Pancreas (tissue), 10 donors: Measurements from ENCODE around the gene FAM3B. TPM values are rescaled to one million over a fixed set of nuclear protein-coding genes. Genes with fewer than 3 reads are reported as not detected.

ENCODE experiments used
- ATAC-seq, 4 donors: fragments of 200-7000 bp; cut with Tn5 transposase; one replicate each; pipeline versions ENCODE4 v1.8.0 to v1.9.1; 2020; ENCODE audit warnings: mild to moderate bottlenecking in 4 of 4, moderate library complexity in 4 of 4
- DNase-seq, 6 donors: peaks; one replicate each; pipeline ENCODE4 v3.0.0-alpha.2; 2020
- FAIRE-seq: peaks from 2 replicates; lab custom pipeline; 2012; peaks lifted over from hg19 to GRCh38; lab: Jason Lieb, UNC
- H3K27ac ChIP-seq, 4 donors: fragments of 200-600 bp; sonication (generic); 1 replicate in 3 of 4; 2 replicates in 1 of 4; pipeline versions ENCODE4 v1.5.0 to v1.8.0; 2020
- H3K27me3 ChIP-seq, 4 donors: fragments of 200-600 bp; one replicate each; pipeline ENCODE4 v1.8.0; 2021
- H3K36me3 ChIP-seq, 3 donors: fragments of 200-600 bp; sonication (generic) in 1 of 3; one replicate each; pipeline versions ENCODE4 v1.5.0 to v1.8.0; 2020 to 2021
- H3K4me1 ChIP-seq, 3 donors: fragments of 200-600 bp; one replicate each; pipeline ENCODE4 v1.8.0; 2021
- H3K4me3 ChIP-seq, 4 donors: fragments of 200-600 bp; sonication (generic) in 2 of 4; one replicate each; pipeline versions ENCODE4 v1.5.0 to v1.8.0; 2020 to 2021
- H3K9me3 ChIP-seq, 4 donors: fragments of 200-600 bp; one replicate each; pipeline ENCODE4 v1.8.0; 2021
- CTCF ChIP-seq, 4 donors: fragments of 200-600 bp; sonication (generic) in 3 of 4; IDR thresholded peaks; one replicate each; pipeline versions ENCODE4 v1.5.0 to v1.8.0; 2021; ENCODE audit warnings: antibody characterized with exemption in 4 of 4
- WGBS, 2 donors: extraction: QIAGEN DNeasy Blood & Tissue Kit; methylation state at CpG; one replicate each; pipeline ENCODE4 v1.1.7; 2013; 5-methylcytosine and 5-hydroxymethylcytosine counted together
- intact Hi-C, 3 donors: fragments of 100-400 bp; cut with DNase I; formaldehyde crosslinking; loops; one replicate each; pipeline versions ENCODE4 v1.11.1 to v1.14.2; 2022
- polyA plus RNA-seq, 2 donors: library from polyadenylated mRNA; stranded (reverse); fragments of 200-250 nt; gene quantifications; one replicate each; pipeline ENCODE4 v1.2.3, GENCODE V29; 2013
- total RNA-seq, 6 donors: library from RNA; stranded (reverse); fragmentation: NEBNext Ultra II Directional in 4 of 6; extraction: Animal tissue kit (Norgen Biotek cat#: 25700) in 4 of 6; gene quantifications; one replicate each; pipeline versions ENCODE4 v1.2.1 to v1.2.4, GENCODE V29; 2021 to 2023
- donor health status: healthy with polysubstance abuse.
- donor health status: DM: no; HTN: no; CAD: no; lungs with moderate emphysema.
- donor health status: DM: no; HTN: no; CAD: no.
- donor health status: control.
- donor health status: control.
- donor health status: Bipolar disorder and iron deficiency.
- donor health status: DM: yes; HTN: yes; CAD: no.
- donor health status: DM: no; HTN: no; CAD: no.
- donor health status: DM: no; HTN: no; CAD: no.
- donor health status: DM: yes; HTN: yes; CAD: no.

The FAM3B gene
- total and polyA plus RNA-seq, 8 donors = 71.9 to 142 (median 105) TPM

- Histone ChIP-seq H3K4me3 (no peak overlapping the region), H3K36me3 (no peaks in the 10 kb centered on the region), H3K4me1 (no peaks in the 10 kb centered on the region), H3K9me3 (no peaks in the 10 kb centered on the region), H3K27ac (no peak overlapping the region), H3K27me3 (no peaks in the 10 kb centered on the region)
- DNase-seq = no peak
- WGBS, 2 donors = 94 to 100% methylated on average over 4 of the region's 4 CpGs
- FAIRE-seq = no peak
- intact Hi-C loops = no loop called here
- no peak for ATAC-seq
- no peak for TF ChIP-seq CTCF (IDR thresholded peaks at IDR 0.05)
These were observed 88.7 kb downstream of the FAM3B start for GRCh38 chr21:41405321-41405720.

GRCh38 chr21:41406340-41406739 is 89.7 kb downstream of the FAM3B start:
- ATAC-seq = no peak
- Histone ChIP-seq H3K36me3 (no peaks in the 10 kb centered on the region), H3K27me3 (no peaks in the 10 kb centered on the region), H3K4me3 (no peak overlapping the region), H3K9me3 (no peaks in the 10 kb centered on the region), H3K4me1 (no peaks in the 10 kb centered on the region), H3K27ac (no peak overlapping the region)
- DNase-seq = no peak
- 81 to 85% methylated on average over 6 of the region's 6 CpGs for WGBS, 2 donors
- intact Hi-C loops = no loop called here
- FAIRE-seq = no peak
- TF ChIP-seq CTCF (IDR thresholded peaks at IDR 0.05) = no peak

Other genes starting within 250 kb of the FAM3B start
- 10 to 100 TPM; 20.6 to 85.6 (median 52.2) TPM for gene BACE2, start 148.6 kb upstream of the FAM3B start, total RNA-seq
- 10 to 100 TPM; 14.4 to 17.3 TPM for gene BACE2, start 148.6 kb upstream of the FAM3B start, polyA plus RNA-seq
- 1 to 10 TPM; 2.0 to 5.4 (median 4.5) TPM for gene MX2, start 45.2 kb downstream of the FAM3B start, total RNA-seq
- gene MX2, start 45.2 kb downstream of the FAM3B start, polyA plus RNA-seq = 1 to 10 TPM; 3.2 to 3.3 TPM
- gene MX1, start 109.4 kb downstream of the FAM3B start, total RNA-seq = 10 to 100 TPM in 3 of 6 donors, 1 to 10 TPM in 3; 4.9 to 21.4 (median 10.0) TPM
- 10 to 100 TPM; 10.3 to 12.0 TPM for gene MX1, start 109.4 kb downstream of the FAM3B start, polyA plus RNA-seq
- 10 to 100 TPM; 44.9 to 88.8 (median 75.2) TPM for gene TMPRSS2, start 191.4 kb downstream of the FAM3B start, total RNA-seq
- 10 to 100 TPM; 42.2 to 65.1 TPM for gene TMPRSS2, start 191.4 kb downstream of the FAM3B start, polyA plus RNA-seq